ENCODE data around the gene TENT5C.

GRCh38 chr1:117574161-117574835 lies 31.6 kb upstream of the TENT5C start:
- no peak for TF ChIP-seq EZH2phosphoT487 (IDR thresholded peaks at IDR 0.05; ENCODE audit: borderline replicate concordance)
- no peak for TF ChIP-seq CTCF (conservative IDR thresholded peaks at IDR 0.05; ENCODE audit: low read length)
